ENCODE data around the gene ZFP36L1.

Gene ZFP36L1

GRCh38 chr14:68795597-68796417 lies 2.9 kb upstream of the ZFP36L1 start:
- DNase-seq (ENCODE audit: low read depth in 2 of 2), result peak; percentile 66 to 75

DNA sequence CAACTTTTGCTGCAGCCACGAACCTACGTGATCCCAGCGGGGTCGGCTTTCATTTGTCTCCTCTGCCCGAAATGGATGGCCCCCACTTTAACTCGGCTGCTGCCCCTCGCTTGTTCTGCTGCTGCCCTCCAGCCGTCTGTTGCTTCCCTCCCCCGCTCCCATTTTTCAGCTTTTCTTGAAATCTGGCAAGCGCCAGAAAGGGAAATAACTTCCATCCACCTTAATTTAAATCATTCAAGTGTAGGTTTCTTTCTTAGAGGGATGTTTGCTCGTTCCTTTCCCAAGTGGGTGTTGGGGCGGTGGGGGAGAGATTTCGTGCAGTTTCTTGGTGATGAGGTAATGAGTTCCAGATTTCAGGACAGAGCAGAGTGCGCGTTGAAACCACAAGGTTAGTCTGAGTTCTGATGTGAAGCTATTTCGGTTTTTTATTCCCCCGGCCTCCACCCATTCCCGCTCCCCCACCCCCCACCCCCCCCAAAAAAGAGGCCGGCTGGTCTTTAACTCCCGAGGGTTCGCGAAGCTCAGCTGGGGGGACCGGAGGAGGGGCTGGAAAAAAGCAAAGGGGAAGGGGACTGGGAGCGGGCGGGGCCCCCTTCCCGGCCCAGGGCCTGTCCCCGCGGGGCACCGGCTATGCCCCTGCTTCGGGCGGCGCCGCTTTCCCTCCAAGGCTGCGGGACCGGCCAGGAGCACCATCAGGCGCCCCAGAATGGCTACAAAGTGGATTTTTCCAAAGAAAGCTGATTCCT lies 2.2 kb upstream of the ZFP36L1 start:
- DNase-seq (ENCODE audit: low read depth in 2 of 2), result peak; percentile 50 to 52

DNA sequence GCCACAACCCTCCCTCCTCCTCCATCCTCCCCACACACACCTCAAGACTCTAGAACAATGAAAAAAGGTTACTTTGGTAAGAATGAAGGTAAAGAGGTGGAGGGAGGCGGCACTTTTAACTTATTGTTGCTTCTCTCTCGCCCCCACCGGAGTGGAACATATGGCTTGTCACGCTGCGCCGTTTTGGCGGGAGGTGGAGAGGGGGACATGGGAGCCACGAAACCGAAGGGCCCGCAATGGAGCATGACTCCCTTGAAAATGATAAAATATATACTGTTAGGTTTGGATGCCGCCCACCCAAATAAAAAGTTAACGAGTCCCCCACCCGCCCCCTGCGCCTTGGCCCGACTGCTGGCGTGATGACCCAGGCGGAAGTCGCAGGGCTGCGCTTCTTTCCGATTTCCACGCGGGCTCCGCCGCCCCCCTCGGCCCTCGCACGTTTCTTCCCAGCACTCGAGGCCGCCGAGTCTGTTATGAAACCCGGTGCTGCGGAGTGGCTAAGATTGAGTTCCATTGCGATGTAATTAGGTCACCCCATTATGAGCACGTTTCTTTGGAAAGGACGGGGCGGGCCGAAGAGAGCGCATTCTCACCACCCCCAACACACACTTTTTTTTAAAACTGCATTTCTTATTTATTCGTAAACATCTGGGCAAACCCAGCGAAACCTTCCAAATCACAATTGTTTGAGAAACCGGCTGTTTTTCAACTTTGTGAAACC lies 1.4 kb upstream of the ZFP36L1 start:
- DNase-seq (ENCODE audit: low read depth in 2 of 2), result peak; percentile 74 to 83

GRCh38 chr14:68793734-68794129 lies 865 bp upstream of the ZFP36L1 start:
- peak in 1 of 2 donors; percentile 46 for DNase-seq (ENCODE audit: low read depth in 2 of 2)

DNA sequence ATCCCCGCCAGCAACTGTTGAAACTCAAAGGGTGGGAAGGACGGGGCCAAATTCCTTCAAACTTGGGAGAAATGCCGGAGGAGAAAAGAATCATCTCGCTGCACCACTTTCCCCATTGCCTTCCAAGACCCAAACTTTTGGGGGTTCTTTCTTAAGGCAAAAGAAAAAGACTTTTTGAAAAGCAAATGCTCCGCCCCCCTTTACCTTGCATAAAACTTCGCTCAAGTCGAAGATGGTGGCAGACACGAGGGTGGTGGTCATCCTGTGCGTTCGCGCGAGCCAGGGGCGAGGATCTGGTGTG lies 239 bp downstream of the ZFP36L1 start:
- DNase-seq (ENCODE audit: low read depth in 2 of 2), result no peak

DNA sequence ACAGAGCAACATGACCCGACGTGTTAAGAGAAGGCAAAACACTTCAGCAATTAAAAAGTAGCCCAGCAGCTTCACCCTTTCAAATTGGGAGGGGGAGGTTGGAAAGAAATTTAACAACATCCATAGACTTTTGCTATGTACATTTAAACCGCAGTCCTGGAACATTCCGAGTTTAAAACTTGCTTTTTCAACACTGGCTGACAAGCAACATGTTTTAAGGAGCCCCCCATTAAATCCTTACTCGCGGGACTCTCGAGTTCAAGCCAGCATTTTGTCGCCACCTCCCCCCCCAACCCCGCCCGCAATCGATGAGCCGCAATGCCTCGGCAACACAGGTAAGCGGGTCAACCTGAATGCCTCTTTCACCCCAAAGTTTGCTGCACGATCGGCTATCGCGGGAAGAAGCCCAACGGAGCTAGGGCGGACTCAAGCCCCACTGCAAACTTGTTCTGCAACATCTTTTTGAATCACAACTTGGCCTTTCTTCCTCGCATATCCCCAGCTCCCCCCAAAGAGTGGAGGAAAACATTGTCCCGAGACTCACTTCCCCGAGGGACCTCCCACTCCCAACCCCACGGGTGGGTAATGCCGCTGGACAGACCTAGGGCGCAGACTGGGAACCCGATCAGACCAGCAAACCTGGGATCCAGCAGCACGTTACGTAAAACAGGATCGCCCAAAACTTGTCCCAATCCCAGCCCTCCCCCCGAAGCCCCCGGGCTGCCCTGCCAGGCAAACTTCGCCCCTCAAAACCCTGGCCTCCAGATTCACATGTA lies 777 bp downstream of the ZFP36L1 start:
- no peak for DNase-seq (ENCODE audit: low read depth in 2 of 2)

- DNase-seq (ENCODE audit: low read depth in 2 of 2), result no peak
Observed at GRCh38 chr14:68791078-68791901, 1.6 kb downstream of the ZFP36L1 start.

GRCh38 chr14:68790644-68791077 lies 2.2 kb downstream of the ZFP36L1 start:
- peak in 1 of 2 donors; percentile 67 for DNase-seq (ENCODE audit: low read depth in 2 of 2)

- DNase-seq (ENCODE audit: low read depth in 2 of 2), result no peak
Observed at GRCh38 chr14:68789821-68790643, 2.8 kb downstream of the ZFP36L1 start.

- peak; percentile 76 to 77 for DNase-seq (ENCODE audit: low read depth in 2 of 2)
Observed at GRCh38 chr14:68788996-68789820, 3.7 kb downstream of the ZFP36L1 start.

DNA sequence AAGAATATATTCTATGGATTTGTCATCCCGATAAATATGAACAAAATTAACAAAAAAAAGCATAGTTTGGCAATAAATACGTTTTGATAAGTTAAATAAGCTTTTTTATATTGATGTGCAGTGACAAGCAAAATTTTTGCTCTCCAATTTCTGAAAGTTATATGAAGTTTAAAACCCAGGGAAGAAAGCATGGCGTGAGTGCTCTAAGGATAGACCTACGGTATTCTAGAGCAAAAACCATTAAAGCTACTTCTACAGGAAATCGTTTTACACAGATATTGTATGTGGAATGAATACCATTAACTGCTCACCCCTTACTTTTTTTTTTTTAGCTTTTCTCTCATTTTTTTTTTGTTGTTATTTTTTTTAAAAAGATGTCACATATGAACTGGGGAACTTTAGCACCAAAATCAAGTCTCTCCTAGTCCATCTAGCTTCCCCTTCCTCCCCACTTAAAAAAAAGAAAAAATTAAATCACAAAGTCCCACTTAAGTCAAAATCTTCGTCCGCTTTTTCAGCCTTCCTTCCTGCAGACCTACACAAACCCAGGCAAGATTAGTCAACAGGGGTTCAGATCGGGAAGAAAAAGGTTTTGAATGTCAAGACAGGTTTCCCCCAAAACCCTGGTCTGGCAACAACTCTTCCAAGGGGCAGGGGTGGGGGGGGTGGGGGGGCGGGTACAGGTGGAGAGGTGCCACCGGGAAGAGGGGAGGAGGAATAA lies 4.4 kb downstream of the ZFP36L1 start:
- DNase-seq (ENCODE audit: low read depth in 2 of 2), result no peak

DNA sequence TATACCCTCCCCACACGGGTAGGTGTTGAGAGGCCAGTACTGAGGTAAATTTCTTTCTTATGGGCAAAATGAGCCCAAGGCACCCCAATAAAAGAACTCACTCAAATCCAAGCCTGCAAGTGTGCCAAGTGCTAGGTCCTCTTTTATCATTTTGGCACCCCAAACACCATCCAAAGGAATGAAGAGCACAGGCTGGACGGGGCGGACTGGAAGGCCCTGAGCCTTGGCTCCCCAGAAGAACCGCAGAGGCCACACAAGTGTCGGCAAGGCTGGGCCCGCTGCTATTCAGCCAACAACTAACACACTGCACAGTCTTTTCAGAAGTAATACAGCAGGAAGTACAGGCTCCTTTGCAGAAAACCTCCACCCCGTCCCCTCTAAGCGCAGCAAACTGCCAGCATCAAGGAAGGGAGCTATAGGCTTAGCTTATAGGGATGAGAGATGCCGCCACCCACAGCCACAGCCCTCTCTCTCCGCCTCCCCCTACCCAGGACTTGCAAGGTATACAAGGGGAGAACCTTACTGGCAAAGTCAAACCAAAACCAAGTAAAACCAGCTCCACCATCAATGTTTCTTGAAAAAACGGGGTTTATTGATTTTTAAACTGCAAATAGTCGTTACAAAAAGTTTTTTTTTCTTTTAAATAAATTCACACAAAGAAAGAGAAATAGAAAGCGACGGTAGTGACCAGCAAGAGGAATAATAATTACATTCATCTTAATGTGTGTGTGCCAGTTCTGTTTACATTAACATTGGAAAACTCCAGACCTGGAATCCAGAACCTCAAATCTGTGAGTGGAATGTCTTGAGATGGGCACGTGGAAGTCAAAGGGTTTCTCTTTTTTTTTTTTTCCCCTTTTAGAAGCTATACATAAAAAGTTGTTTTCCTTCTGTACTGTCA lies 5.5 kb downstream of the ZFP36L1 start:
- DNase-seq (ENCODE audit: low read depth in 2 of 2), result no peak

GRCh38 chr14:68786491-68787091 lies 6.3 kb downstream of the ZFP36L1 start:
- no peak for DNase-seq (ENCODE audit: low read depth in 2 of 2)

GRCh38 chr14:68785534-68786490 lies 7.1 kb downstream of the ZFP36L1 start:
- DNase-seq (ENCODE audit: low read depth in 2 of 2), result no peak

GRCh38 chr14:68784978-68785533 lies 7.8 kb downstream of the ZFP36L1 start:
- DNase-seq (ENCODE audit: low read depth in 2 of 2), result no peak

All from stimulated activated CD4-positive, alpha-beta T cell treated with anti-CD3 and anti-CD28 coated beads, Interleukin-1b, Interleukin-23, amount 100 ng/mL, for 4 hours (primary cell).